ENCODE measurements around the gene EIF2S2.

EIF2S2 gene

GRCh38 chr20:34115232-34115631 is 3.2 kb upstream of the EIF2S2 start:
- in situ Hi-C loops (cut with MboI; ENCODE audit: low pct_unique_long_range_greater_than_20kb, low sequenced_read_pairs, unreplicated experiment): no loop called here
- TF ChIP-seq, protein P1, sequence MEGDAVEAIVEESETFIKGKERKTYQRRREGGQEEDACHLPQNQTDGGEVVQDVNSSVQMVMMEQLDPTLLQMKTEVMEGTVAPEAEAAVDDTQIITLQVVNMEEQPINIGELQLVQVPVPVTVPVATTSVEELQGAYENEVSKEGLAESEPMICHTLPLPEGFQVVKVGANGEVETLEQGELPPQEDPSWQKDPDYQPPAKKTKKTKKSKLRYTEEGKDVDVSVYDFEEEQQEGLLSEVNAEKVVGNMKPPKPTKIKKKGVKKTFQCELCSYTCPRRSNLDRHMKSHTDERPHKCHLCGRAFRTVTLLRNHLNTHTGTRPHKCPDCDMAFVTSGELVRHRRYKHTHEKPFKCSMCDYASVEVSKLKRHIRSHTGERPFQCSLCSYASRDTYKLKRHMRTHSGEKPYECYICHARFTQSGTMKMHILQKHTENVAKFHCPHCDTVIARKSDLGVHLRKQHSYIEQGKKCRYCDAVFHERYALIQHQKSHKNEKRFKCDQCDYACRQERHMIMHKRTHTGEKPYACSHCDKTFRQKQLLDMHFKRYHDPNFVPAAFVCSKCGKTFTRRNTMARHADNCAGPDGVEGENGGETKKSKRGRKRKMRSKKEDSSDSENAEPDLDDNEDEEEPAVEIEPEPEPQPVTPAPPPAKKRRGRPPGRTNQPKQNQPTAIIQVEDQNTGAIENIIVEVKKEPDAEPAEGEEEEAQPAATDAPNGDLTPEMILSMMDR (IDR thresholded peaks at IDR 0.05; ENCODE audit: extremely low read depth, insufficient read depth, missing control alignments): no peak
- DNase-seq (ENCODE audit: low spot score): no peak

- in situ Hi-C loops (cut with MboI; ENCODE audit: low pct_unique_long_range_greater_than_20kb, low sequenced_read_pairs, unreplicated experiment): no loop called here
- TF ChIP-seq, protein P1 (IDR thresholded peaks at IDR 0.05; ENCODE audit: extremely low read depth, insufficient read depth, missing control alignments): no peak
- no peak for DNase-seq (ENCODE audit: low spot score)
Observed at GRCh38 chr20:34114809-34115208, 2.8 kb upstream of the EIF2S2 start.

GRCh38 chr20:34112600-34113101 is 608 bp upstream of the EIF2S2 start:
- TF ChIP-seq, protein P1 (IDR thresholded peaks at IDR 0.05; ENCODE audit: extremely low read depth, insufficient read depth, missing control alignments): no peak
- in situ Hi-C loops (cut with MboI; ENCODE audit: low pct_unique_long_range_greater_than_20kb, low sequenced_read_pairs, unreplicated experiment): no loop called here
- peak; percentile 35 for DNase-seq (ENCODE audit: low spot score)

DNA sequence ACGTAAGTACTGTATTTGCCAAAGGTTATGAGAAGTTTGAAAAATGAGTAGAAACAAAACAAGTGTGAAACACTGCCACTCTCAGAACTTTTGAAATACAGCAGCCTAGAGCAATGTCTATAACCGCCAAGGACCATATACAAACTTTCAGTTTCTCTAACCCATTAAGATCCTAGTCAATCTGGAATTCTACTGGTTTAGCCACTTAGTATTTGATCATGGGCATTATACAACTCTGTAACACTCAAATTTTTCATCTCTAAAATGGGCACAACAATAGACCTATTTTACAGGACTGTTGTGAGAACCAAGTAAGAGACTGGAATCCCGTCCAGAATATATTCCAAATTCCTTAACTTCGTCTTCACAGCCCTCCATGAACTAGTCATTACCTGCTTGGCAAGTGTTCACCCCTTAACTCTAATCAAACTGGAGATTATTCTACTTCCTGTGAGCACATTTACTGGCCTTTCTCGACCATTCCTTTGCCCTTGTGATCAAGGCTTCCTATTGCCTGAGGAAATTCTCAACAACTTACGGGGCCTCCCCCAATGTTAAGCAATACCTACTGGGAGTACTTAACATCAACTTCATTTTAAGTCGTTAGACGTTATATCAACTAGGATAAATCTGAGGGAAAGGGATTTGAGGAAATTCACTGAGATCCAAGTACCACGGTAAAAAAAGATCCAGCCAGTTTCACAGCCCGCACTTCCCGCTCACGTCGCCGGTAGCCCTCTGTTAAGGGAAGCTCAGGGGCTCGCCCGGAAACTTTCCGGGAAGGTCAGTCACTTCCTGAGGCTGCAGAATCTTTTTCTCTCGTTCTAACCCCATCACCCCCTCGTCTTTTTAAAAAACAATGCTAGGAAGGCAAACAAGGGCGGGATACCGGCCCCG is 1.1 kb downstream of the EIF2S2 start:
- peak; percentile 42 for DNase-seq (ENCODE audit: low spot score)
- in situ Hi-C loops (cut with MboI; ENCODE audit: low pct_unique_long_range_greater_than_20kb, low sequenced_read_pairs, unreplicated experiment): no loop called here
- TF ChIP-seq, protein P1 (IDR thresholded peaks at IDR 0.05; ENCODE audit: extremely low read depth, insufficient read depth, missing control alignments): no peak

DNA sequence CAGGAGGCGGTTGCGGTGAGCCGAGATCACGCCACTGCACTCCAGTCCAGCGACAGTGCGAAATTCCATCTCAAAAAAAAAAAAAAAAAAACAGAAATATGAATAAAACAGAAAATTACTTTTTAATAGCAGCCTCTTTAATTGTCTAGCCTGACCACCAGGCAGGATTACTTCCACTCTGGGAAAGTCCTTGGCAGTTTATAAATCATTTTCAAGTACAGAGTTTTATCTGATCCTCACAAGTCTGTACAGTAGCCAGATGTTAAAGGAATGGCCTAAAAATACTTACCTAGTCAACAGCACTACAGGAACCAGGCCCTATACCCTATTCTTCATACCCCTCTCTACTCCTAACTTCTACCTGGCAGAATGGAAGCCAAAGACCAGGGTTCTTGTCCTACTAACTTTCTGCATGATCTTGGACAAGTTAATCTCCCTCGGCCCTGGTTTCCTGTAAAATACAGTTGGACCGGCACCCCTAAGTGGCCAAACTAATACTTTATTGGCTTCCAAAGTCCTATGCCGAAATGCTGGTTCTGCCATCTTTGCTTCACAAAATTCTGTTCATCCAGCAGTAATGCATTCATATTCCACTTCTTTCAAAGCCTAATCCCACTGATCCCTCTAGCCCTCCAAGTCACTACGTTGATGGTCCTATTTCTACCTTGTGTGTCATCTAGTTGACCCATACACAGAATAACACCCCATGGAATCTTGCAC is 1.9 kb downstream of the EIF2S2 start:
- in situ Hi-C loops (cut with MboI; ENCODE audit: low pct_unique_long_range_greater_than_20kb, low sequenced_read_pairs, unreplicated experiment): no loop called here
- TF ChIP-seq, protein P1 (IDR thresholded peaks at IDR 0.05; ENCODE audit: extremely low read depth, insufficient read depth, missing control alignments): no peak
- no peak for DNase-seq (ENCODE audit: low spot score)

DNA sequence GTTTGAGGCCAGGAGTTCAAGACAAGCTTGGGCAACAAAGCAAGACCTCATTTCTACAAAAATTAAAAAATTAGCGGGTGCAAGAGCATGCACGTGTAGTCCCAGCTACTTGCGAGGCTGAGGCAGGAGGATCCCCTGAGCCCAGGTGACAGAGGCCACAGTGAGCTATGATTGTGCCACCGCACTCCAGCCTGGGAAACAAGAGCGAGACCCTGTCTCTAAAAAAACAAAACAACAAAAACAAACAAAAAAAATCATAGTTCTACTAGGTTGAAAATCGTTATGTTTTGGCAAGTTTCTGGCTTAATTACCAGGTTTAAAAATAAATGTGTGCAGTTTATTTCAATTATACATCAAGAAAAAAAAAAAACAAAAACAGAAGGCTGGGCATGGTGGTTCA is 2.6 kb downstream of the EIF2S2 start:
- TF ChIP-seq, protein P1 (IDR thresholded peaks at IDR 0.05; ENCODE audit: extremely low read depth, insufficient read depth, missing control alignments): no peak
- in situ Hi-C loops (cut with MboI; ENCODE audit: low pct_unique_long_range_greater_than_20kb, low sequenced_read_pairs, unreplicated experiment): no loop called here
- DNase-seq (ENCODE audit: low spot score): no peak
